Measurements from ENCODE around the gene CEP350.

Gene CEP350

GRCh38 chr1:180080439-180080838, 125.8 kb downstream of the CEP350 start:
- Histone ChIP-seq H4K5ac (ENCODE audit: low read length) (no peak overlapping the region), H3K9ac (ENCODE audit: low read length) (no peak overlapping the region), H3K4me1 (ENCODE audit: control insufficient read depth, low read depth, low read length) (no peaks in the 10 kb centered on the region), H2BK15ac (replicated peaks; ENCODE audit: low read depth) (no peak overlapping the region), H3K23ac (ENCODE audit: low read length) (no peak overlapping the region), H3K27ac (ENCODE audit: low read depth, low read length) (no peak overlapping the region), H2AK5ac (ENCODE audit: low read length) (no peak overlapping the region), H3K4me2 (ENCODE audit: low read length) (no peak overlapping the region), H3K4ac (ENCODE audit: low read depth, low read length) (no peak overlapping the region), H2BK120ac (ENCODE audit: low read depth, low read length) (no peak overlapping the region), H3K18ac (ENCODE audit: low read length) (no peak overlapping the region), H3K4me3 (ENCODE audit: low read length) (no peak overlapping the region), H4K8ac (ENCODE audit: low read depth, low read length) (no peak overlapping the region), H3K56ac (ENCODE audit: low read length) (no peak overlapping the region), H2BK5ac (ENCODE audit: low read length) (no peak overlapping the region), H3K79me1 (ENCODE audit: low read length) (no peaks in the 10 kb centered on the region), H3K36me3 (ENCODE audit: control insufficient read depth, insufficient read depth, low read length) (no peaks in the 10 kb centered on the region), H3K27me3 (ENCODE audit: insufficient read depth, low read length, poor library complexity) (no peaks in the 10 kb centered on the region), H3K79me2 (ENCODE audit: control insufficient read depth, insufficient read depth, low read length) (no peaks in the 10 kb centered on the region)
- 100% methylated on average over 1 of the region's 1 CpG for WGBS (ENCODE audit: extremely low coverage, insufficient coverage, low lambda C conversion rate)
- DNase-seq = no peak

GRCh38 chr1:180081474-180081873, 126.9 kb downstream of the CEP350 start:
- Histone ChIP-seq H3K36me3 (ENCODE audit: control insufficient read depth, insufficient read depth, low read length) (no peaks in the 10 kb centered on the region), H3K27ac (ENCODE audit: low read depth, low read length) (no peak overlapping the region), H3K4me1 (ENCODE audit: control insufficient read depth, low read depth, low read length) (no peaks in the 10 kb centered on the region), H3K79me1 (ENCODE audit: low read length) (no peaks in the 10 kb centered on the region), H2BK15ac (replicated peaks; ENCODE audit: low read depth) (no peak overlapping the region), H3K23ac (ENCODE audit: low read length) (no peak overlapping the region), H3K9ac (ENCODE audit: low read length) (no peak overlapping the region), H2BK120ac (ENCODE audit: low read depth, low read length) (no peak overlapping the region), H3K18ac (ENCODE audit: low read length) (no peak overlapping the region), H4K8ac (ENCODE audit: low read depth, low read length) (no peak overlapping the region), H4K5ac (ENCODE audit: low read length) (no peak overlapping the region), H3K4me3 (ENCODE audit: low read length) (no peak overlapping the region), H3K79me2 (ENCODE audit: control insufficient read depth, insufficient read depth, low read length) (no peaks in the 10 kb centered on the region), H2AK5ac (ENCODE audit: low read length) (no peak overlapping the region), H3K4ac (ENCODE audit: low read depth, low read length) (no peak overlapping the region), H2BK5ac (ENCODE audit: low read length) (no peak overlapping the region), H3K4me2 (ENCODE audit: low read length) (no peak overlapping the region), H3K56ac (ENCODE audit: low read length) (no peak overlapping the region), H3K27me3 (ENCODE audit: insufficient read depth, low read length, poor library complexity) (no peaks in the 10 kb centered on the region)
- no CpG with 5 or more reads among the region's 2 CpGs for WGBS (ENCODE audit: extremely low coverage, insufficient coverage, low lambda C conversion rate)
- DNase-seq = no peak

GRCh38 chr1:180083164-180083563, 128.6 kb downstream of the CEP350 start:
- no peak overlapping the region for H2AK5ac ChIP-seq (ENCODE audit: low read length)
- H3K18ac ChIP-seq (ENCODE audit: low read length) = no peak overlapping the region
- no peaks in the 10 kb centered on the region for H3K36me3 ChIP-seq (ENCODE audit: control insufficient read depth, insufficient read depth, low read length)
- H3K9ac ChIP-seq (ENCODE audit: low read length) = no peak overlapping the region
- no peak overlapping the region for H2BK15ac ChIP-seq (replicated peaks; ENCODE audit: low read depth)
- no peak overlapping the region for H3K4ac ChIP-seq (ENCODE audit: low read depth, low read length)
- no peak overlapping the region for H4K8ac ChIP-seq (ENCODE audit: low read depth, low read length)
- H3K79me1 ChIP-seq (ENCODE audit: low read length) = no peaks in the 10 kb centered on the region
- no peak overlapping the region for H3K27ac ChIP-seq (ENCODE audit: low read depth, low read length)
- no peak overlapping the region for H4K5ac ChIP-seq (ENCODE audit: low read length)
- H2BK120ac ChIP-seq (ENCODE audit: low read depth, low read length) = no peak overlapping the region
- H3K56ac ChIP-seq (ENCODE audit: low read length) = no peak overlapping the region
- no peak overlapping the region for H3K23ac ChIP-seq (ENCODE audit: low read length)
- H3K27me3 ChIP-seq (ENCODE audit: insufficient read depth, low read length, poor library complexity) = no peaks in the 10 kb centered on the region
- no peak for DNase-seq
- H3K4me2 ChIP-seq (ENCODE audit: low read length) = no peak overlapping the region
- H3K4me3 ChIP-seq (ENCODE audit: low read length) = no peak overlapping the region
- WGBS (ENCODE audit: extremely low coverage, insufficient coverage, low lambda C conversion rate) = no CpG with 5 or more reads among the region's 1 CpG
- no peaks in the 10 kb centered on the region for H3K79me2 ChIP-seq (ENCODE audit: control insufficient read depth, insufficient read depth, low read length)
- H3K4me1 ChIP-seq (ENCODE audit: control insufficient read depth, low read depth, low read length) = no peaks in the 10 kb centered on the region
- H2BK5ac ChIP-seq (ENCODE audit: low read length) = no peak overlapping the region

DNA sequence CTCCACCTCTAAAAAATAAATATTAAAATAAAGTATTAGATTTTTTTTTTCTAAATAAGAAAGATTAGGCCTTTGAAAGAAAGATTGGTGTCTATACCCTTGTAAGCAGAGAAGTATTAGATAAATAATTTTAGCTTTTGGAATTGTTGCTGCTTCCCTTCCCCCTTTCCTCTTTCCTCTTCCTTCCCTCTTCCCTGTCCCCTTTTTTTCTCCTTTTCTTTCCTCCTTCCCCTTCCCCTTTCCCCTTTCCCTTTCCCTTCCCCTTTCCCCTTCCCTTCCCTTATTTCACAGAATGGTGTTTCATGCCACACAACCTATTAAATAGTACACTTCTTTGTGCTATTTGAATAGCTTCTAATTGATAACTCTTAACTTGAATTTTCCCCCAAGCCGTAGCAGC, 130.3 kb downstream of the CEP350 start:
- H3K27ac ChIP-seq (ENCODE audit: low read depth, low read length) = no peak overlapping the region
- DNase-seq = no peak
- H3K4me3 ChIP-seq (ENCODE audit: low read length) = no peak overlapping the region
- H3K23ac ChIP-seq (ENCODE audit: low read length) = no peak overlapping the region
- no peak overlapping the region for H3K56ac ChIP-seq (ENCODE audit: low read length)
- H4K8ac ChIP-seq (ENCODE audit: low read depth, low read length) = no peak overlapping the region
- H3K4ac ChIP-seq (ENCODE audit: low read depth, low read length) = no peak overlapping the region
- H3K79me1 ChIP-seq (ENCODE audit: low read length) = no peaks in the 10 kb centered on the region
- no peak overlapping the region for H3K4me2 ChIP-seq (ENCODE audit: low read length)
- no peak overlapping the region for H2BK5ac ChIP-seq (ENCODE audit: low read length)
- no peak overlapping the region for H2BK15ac ChIP-seq (replicated peaks; ENCODE audit: low read depth)
- no peaks in the 10 kb centered on the region for H3K27me3 ChIP-seq (ENCODE audit: insufficient read depth, low read length, poor library complexity)
- no peak overlapping the region for H4K5ac ChIP-seq (ENCODE audit: low read length)
- H3K18ac ChIP-seq (ENCODE audit: low read length) = no peak overlapping the region
- H2AK5ac ChIP-seq (ENCODE audit: low read length) = no peak overlapping the region
- no peaks in the 10 kb centered on the region for H3K4me1 ChIP-seq (ENCODE audit: control insufficient read depth, low read depth, low read length)
- no peak overlapping the region for H3K9ac ChIP-seq (ENCODE audit: low read length)
- H2BK120ac ChIP-seq (ENCODE audit: low read depth, low read length) = no peak overlapping the region
- H3K36me3 ChIP-seq (ENCODE audit: control insufficient read depth, insufficient read depth, low read length) = no peaks in the 10 kb centered on the region
- H3K79me2 ChIP-seq (ENCODE audit: control insufficient read depth, insufficient read depth, low read length) = no peaks in the 10 kb centered on the region
- no CpG with 5 or more reads among the region's 1 CpG for WGBS (ENCODE audit: extremely low coverage, insufficient coverage, low lambda C conversion rate)

GRCh38 chr1:180085331-180085730, 130.7 kb downstream of the CEP350 start:
- H3K79me1 ChIP-seq (ENCODE audit: low read length) = no peaks in the 10 kb centered on the region
- no peak overlapping the region for H3K23ac ChIP-seq (ENCODE audit: low read length)
- WGBS (ENCODE audit: extremely low coverage, insufficient coverage, low lambda C conversion rate) = no CpG with 5 or more reads among the region's 2 CpGs
- no peaks in the 10 kb centered on the region for H3K79me2 ChIP-seq (ENCODE audit: control insufficient read depth, insufficient read depth, low read length)
- no peaks in the 10 kb centered on the region for H3K36me3 ChIP-seq (ENCODE audit: control insufficient read depth, insufficient read depth, low read length)
- no peak overlapping the region for H4K5ac ChIP-seq (ENCODE audit: low read length)
- H2BK15ac ChIP-seq (replicated peaks; ENCODE audit: low read depth) = no peak overlapping the region
- H3K9ac ChIP-seq (ENCODE audit: low read length) = no peak overlapping the region
- no peak for DNase-seq
- no peak overlapping the region for H3K4me3 ChIP-seq (ENCODE audit: low read length)
- H3K27me3 ChIP-seq (ENCODE audit: insufficient read depth, low read length, poor library complexity) = no peaks in the 10 kb centered on the region
- no peak overlapping the region for H3K4ac ChIP-seq (ENCODE audit: low read depth, low read length)
- H3K56ac ChIP-seq (ENCODE audit: low read length) = no peak overlapping the region
- H2BK120ac ChIP-seq (ENCODE audit: low read depth, low read length) = no peak overlapping the region
- no peak overlapping the region for H3K18ac ChIP-seq (ENCODE audit: low read length)
- H3K4me1 ChIP-seq (ENCODE audit: control insufficient read depth, low read depth, low read length) = no peaks in the 10 kb centered on the region
- H3K27ac ChIP-seq (ENCODE audit: low read depth, low read length) = no peak overlapping the region
- H2BK5ac ChIP-seq (ENCODE audit: low read length) = no peak overlapping the region
- no peak overlapping the region for H4K8ac ChIP-seq (ENCODE audit: low read depth, low read length)
- no peak overlapping the region for H3K4me2 ChIP-seq (ENCODE audit: low read length)
- no peak overlapping the region for H2AK5ac ChIP-seq (ENCODE audit: low read length)

- no peak for DNase-seq
- Histone ChIP-seq H3K36me3 (ENCODE audit: control insufficient read depth, insufficient read depth, low read length) (peaks cover 4% of the 10 kb centered on the region), H2BK5ac (ENCODE audit: low read length) (no peak overlapping the region)
Measured at GRCh38 chr1:180092931-180093650, 138.5 kb downstream of the CEP350 start.

More at GRCh38 chr1:180092931-180093650, 138.5 kb downstream of the CEP350 start:
- no peak overlapping the region for H3K27ac ChIP-seq (ENCODE audit: low read depth, low read length)
- H4K5ac ChIP-seq (ENCODE audit: low read length) = no peak overlapping the region
- no peak overlapping the region for H2BK120ac ChIP-seq (ENCODE audit: low read depth, low read length)
- no peaks in the 10 kb centered on the region for H3K79me2 ChIP-seq (ENCODE audit: control insufficient read depth, insufficient read depth, low read length)
- no peaks in the 10 kb centered on the region for H3K79me1 ChIP-seq (ENCODE audit: low read length)
- H3K4me1 ChIP-seq (ENCODE audit: control insufficient read depth, low read depth, low read length) = no peaks in the 10 kb centered on the region
- no peak overlapping the region for H3K4me2 ChIP-seq (ENCODE audit: low read length)
- no peak overlapping the region for H3K9ac ChIP-seq (ENCODE audit: low read length)
- H4K8ac ChIP-seq (ENCODE audit: low read depth, low read length) = no peak overlapping the region
- no peak overlapping the region for H3K4me3 ChIP-seq (ENCODE audit: low read length)
- no peaks in the 10 kb centered on the region for H3K27me3 ChIP-seq (ENCODE audit: insufficient read depth, low read length, poor library complexity)
- H3K4ac ChIP-seq (ENCODE audit: low read depth, low read length) = no peak overlapping the region
- no peak overlapping the region for H3K23ac ChIP-seq (ENCODE audit: low read length)
- H2BK15ac ChIP-seq (replicated peaks; ENCODE audit: low read depth) = no peak overlapping the region
- H3K56ac ChIP-seq (ENCODE audit: low read length) = no peak overlapping the region
- WGBS (ENCODE audit: extremely low coverage, insufficient coverage, low lambda C conversion rate) = no CpG with 5 or more reads among the region's 4 CpGs
- no peak overlapping the region for H2AK5ac ChIP-seq (ENCODE audit: low read length)
- no peak overlapping the region for H3K18ac ChIP-seq (ENCODE audit: low read length)

All from mesendoderm (in vitro differentiated cells).